SK-MEL-5 (cell line): ENCODE measurements around the gene VPS29. TPM values are rescaled to one million over a fixed set of nuclear protein-coding genes. Genes with fewer than 3 reads are reported as not detected.
"Not testable (repeated sequence)": the region's sequence is repeated elsewhere in the genome, so short reads cannot be mapped to it uniquely, and the experiment has no call there.

ENCODE experiments used
- DNase-seq: peaks from one replicate; pipeline ENCODE4 v3.0.0-alpha.2; 2016; ENCODE audit warnings: low read depth, low spot score
- in situ Hi-C: cut with HindIII; loops from 2 replicates; pipeline ENCODE4 v1.10.0; 2016; ENCODE audit warnings: low sequenced_read_pairs, high pct_unique_total_duplicates, low pct_unique_long_range_greater_than_20kb
- total RNA-seq: library from RNA; depleted of rRNA; stranded (reverse); fragments of >200 nt; shearing (Covaris generic); gene quantifications from 2 replicates; pipeline ENCODE4 v1.2.3, GENCODE V29; 2014

VPS29 gene
- total RNA-seq, 1 experiment from 2014 or later, result 62.1 TPM

DNA sequence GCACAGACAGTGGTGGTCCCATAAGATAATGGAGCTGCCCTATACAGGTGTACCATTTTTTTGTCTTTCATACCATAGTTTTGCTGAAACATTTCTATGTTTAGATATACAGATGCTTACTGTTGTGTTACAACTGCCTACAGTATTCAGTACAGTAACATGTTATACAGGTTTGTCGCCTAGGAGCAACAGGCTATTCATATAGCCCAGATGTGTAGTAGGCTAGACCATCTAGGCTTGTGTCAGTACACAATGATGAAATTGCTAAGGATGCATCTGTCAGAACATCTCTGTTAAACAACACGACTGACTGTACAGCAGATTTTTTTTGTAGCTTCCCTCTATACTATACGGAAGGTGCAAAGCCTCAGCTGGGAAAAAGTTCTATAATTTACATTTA, 30.7 kb upstream of the VPS29 start:
- no peak for DNase-seq
- in situ Hi-C loops, result no loop called here

- in situ Hi-C loops, result no loop called here
- DNase-seq, result no peak
Measured at GRCh38 chr12:110531741-110532333, 29.9 kb upstream of the VPS29 start.

DNA sequence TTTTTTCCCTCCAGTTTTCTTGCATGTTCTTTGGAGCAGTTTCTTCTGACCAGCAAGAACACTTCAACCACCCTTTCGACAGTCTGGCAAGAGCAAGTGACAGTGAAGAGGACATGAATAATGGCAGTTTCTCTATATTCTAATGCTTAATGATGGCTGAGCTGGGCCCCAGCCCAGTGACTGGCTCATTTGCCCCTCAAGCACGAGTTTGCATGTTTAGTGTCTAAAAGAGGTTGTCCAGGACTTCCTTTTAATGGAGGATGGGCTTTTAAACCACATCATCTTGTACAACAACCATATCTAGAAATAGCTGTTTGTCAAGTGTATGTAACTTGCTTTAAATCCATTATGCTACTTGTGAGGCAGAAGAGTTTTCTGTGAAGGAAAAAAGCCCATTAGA, 28.6 kb upstream of the VPS29 start:
- no peak for DNase-seq
- in situ Hi-C loops, result no loop called here

GRCh38 chr12:110528277-110528839, 26.4 kb upstream of the VPS29 start:
- in situ Hi-C loops, result no loop called here
- DNase-seq, result no peak

DNA sequence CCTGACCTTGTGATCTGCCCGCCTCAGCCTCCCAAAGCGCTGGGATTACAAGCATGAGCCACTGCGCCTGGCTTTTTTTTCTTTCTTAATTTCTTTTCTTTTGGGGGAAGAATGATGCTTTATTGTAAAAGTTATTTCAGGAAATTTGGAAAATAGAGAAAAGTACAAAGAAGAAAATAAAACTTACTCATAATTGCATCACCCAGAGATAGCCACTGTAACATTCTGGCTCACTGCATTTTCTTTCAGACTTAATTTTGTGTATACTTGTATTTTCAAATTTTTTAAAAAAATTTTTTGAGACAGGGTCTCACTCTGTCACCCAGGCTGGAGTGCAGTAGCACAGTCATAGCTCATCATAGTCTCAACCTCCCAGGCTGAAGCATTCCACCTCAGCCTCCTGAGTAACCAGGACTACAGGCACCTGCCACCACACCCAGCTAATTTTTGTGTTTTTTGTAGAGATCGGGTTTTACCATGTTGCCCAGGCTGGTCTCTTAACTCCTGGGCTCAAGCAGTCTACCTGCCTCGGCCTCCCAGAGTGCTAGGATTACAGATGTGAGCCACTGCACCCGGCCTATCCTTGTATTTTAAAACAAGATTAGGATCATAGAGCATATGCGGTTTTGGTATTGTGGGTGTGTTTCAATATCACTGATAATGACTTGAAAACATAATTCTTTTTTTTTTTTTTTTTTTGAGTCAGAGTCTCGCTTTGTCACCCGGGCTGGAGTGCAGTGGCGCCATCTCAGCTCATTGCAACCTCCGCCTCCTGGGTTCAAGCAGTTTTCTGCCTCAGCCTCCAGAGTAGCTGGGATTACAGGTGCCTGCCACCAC, 19.2 kb upstream of the VPS29 start:
- in situ Hi-C loops, DNase-seq: not testable (repeated sequence)

DNA sequence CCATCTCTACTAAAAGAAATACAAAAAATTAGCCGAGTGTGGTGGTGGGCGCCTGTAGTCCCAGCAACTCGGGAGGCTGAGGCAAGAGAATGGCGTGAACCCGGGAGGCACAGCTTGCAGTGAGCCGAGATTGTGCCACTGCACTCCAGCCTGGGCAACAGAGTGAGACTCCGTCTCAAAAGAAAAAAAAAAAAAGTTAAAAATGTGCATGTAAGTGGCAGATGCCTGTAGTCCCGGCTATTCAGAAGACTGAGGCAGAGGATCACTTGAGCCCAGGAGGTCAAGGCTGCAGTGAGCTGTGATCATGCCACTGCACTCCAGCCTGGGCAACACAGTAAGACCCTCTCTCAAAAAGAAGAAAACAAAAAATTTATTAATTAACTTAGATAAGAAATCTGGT, 16.1 kb upstream of the VPS29 start:
- in situ Hi-C loops, result not testable (repeated sequence)

DNA sequence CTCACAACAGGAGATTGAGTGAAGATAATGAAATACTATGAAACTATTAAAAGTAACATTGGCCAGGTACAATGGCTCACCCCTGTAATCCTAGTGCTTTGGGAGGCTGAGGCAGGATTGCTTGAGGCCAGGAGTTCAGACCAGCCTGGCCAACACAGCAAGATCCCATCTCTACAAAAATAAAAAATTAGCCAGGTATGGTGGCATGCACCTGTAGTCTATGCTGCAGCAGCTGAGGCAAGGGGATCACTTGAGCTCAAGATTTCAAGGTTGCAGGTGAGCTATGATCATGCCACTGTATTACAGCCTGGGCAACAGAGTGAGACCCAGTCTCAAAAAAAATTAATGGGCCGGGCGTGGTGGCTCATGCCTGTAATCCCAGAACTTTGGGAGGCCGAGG, 15.1 kb upstream of the VPS29 start:
- in situ Hi-C loops, result no loop called here
- DNase-seq, result no peak

More for the DNA sequence above, 16.1 kb upstream of the VPS29 start:
- DNase-seq, result not testable (repeated sequence)

DNA sequence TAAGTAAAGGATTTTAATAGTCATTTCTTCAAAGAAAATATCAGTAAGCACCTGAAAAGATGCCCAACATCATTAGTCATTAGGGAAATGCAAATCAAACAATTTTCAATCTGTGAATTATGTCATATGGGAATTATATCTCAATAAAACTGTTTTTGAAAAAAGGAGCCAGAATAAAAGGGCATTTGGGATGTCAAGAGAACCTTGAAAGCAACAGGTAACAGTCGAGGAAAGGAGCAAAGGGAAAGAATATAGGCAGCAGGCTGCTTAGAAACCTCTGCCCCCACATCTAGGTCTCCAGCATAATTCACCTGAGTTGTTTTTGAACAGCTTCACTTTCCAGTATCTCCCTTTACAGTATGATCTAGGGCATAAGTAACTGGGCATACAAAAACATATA, 12.5 kb upstream of the VPS29 start:
- in situ Hi-C loops, result no loop called here
- no peak for DNase-seq

GRCh38 chr12:110513842-110514241, 11.9 kb upstream of the VPS29 start:
- no peak for DNase-seq
- in situ Hi-C loops, result no loop called here

DNA sequence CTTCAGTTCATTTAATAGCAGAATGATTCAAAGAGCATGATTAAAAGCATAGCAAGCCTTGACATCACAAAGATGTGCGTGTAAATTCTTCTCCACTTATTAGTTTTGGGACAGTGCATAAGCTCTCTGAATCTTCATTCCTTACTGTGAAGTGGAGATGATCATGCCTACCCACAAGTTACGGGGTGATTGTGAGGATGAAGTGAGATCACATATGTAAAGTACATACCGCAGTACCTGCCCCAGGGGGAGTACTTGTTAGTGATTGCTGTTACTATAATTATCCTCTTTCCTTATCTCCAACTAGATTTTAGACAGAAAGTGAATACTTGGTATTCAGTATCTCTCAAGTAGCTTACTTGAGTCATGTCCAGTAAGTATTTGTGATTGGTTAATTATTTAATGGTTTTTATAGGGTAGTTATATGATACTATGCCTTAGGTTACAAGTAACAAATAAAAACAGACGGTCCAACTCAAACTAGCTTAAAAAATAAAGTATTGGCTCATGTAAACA, 6.2 kb upstream of the VPS29 start:
- no peak for DNase-seq
- in situ Hi-C loops, result no loop called here

- in situ Hi-C loops, result no loop called here
- DNase-seq, result no peak
Measured at GRCh38 chr12:110505332-110505731, 3.4 kb upstream of the VPS29 start.

GRCh38 chr12:110503432-110503831, 1.5 kb upstream of the VPS29 start:
- DNase-seq, result no peak
- in situ Hi-C loops, result no loop called here

GRCh38 chr12:110501399-110501751, 536 bp downstream of the VPS29 start:
- in situ Hi-C loops, result no loop called here
- DNase-seq, result peak; percentile 32

DNA sequence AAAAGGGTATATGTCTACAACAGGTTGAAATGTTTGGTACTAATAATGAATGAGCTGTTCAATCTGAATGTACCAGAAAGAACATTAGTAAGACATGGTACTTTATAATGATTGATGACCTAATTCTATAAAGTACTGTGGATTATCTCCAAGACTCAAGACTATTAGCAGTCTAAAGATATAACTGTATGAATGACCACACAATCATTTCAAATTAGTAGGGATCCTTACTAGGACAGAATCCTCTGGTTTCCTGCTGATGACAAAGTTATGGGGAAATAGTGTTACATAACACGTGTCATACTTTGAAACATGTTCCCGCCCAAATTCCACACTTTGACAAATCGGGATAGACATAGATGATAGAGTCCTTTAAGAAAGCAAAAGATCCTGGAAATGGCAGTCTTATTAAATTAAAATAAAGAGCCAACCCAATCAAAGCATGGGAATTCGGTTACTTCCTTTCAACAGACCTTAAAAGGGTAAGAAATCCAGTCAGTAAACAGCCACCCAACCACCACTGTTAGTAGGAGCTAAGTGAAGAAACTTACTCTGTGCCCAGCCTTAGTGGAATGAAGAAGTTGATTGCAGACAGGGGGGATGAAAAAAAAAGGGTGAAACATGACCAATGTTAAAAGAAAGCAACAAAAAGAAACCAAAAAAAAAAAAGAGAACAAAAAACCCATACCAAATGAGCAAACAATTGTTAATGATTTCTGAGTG, 2.8 kb downstream of the VPS29 start:
- no peak for DNase-seq
- in situ Hi-C loops, result no loop called here

DNA sequence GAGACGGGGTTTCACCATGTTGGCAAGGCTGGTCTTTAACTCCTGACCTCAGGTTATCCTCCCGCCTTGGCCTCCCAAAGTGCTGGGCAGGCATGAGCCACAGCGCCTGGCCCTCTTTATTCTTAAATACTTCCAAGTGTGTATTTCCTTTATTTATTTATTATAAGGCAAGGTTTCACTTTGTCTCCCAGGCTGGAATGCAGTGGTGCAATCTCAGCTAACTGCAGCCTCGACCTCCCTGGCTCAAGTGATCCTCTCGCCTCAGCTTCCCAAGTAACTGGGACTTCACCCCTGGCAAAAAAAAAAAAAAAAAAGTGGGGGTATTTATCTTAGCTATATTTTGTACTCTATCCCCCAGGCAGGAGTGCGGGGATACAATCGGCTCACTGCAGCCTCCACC, 26.5 kb downstream of the VPS29 start:
- no peak for DNase-seq
- in situ Hi-C loops, result no loop called here

- in situ Hi-C loops, result no loop called here
- DNase-seq, result peak; percentile 99
Measured at GRCh38 chr12:110468214-110469048, 33.5 kb downstream of the VPS29 start, which contains the start of the genes FAM216A and GPN3. Gene FAM216A (plus strand): TSS chr12:110468845. CDS start chr12:110468876, 31 bp downstream. Gene GPN3 (minus strand): TSS chr12:110468257. CDS start chr12:110468203, 54 bp downstream.

- in situ Hi-C loops, result no loop called here
- DNase-seq, result no peak
Measured at GRCh38 chr12:110467847-110468213, 34.1 kb downstream of the VPS29 start.
